Stomach (tissue), 4 donors: ENCODE results near the gene N4BP2.

Source experiments
- CTCF ChIP-seq, 7 experiments: fragments of 450-650 bp in 4 of 7; fragments of 200-600 bp in 3 of 7; sonication (generic) in 3 of 7; IDR thresholded peaks; one replicate each; pipeline ENCODE4 v1.5.1; 2016 to 2019; ENCODE audit warnings: antibody characterized with exemption in 7 of 7, control low read depth in 2 of 7, mild to moderate bottlenecking in 1 of 7
- POLR2A ChIP-seq, 4 donors: fragments of 450-650 bp; IDR thresholded peaks; one replicate each; pipeline ENCODE4 v1.6.1; 2016; ENCODE audit warnings: antibody characterized with exemption in 4 of 4, control low read depth in 2 of 4, mild to moderate bottlenecking in 1 of 4, moderate library complexity in 1 of 4

GRCh38 chr4:40201898-40202297 lies 145.2 kb downstream of the N4BP2 start:
- TF ChIP-seq POLR2A (IDR thresholded peaks at IDR 0.05) (no peak), CTCF (IDR thresholded peaks at IDR 0.05) (no peak)
